A673 (cell line): Measurements from ENCODE around the gene TANC1. TPM values are rescaled to one million over a fixed set of nuclear protein-coding genes. Genes with fewer than 3 reads are reported as not detected.

Experiments
- BruUV-seq: library from RNA; stranded (reverse); fragments of 400-500 nt; replicated peaks from 2 replicates; lab custom pipeline; 2021; lab: Mats Ljungman, UMichigan
- CTCF ChIA-PET: fragments of 300-600 bp; sonication (Branson Sonifier 250); formaldehyde crosslinking; loops from one replicate; lab custom pipeline; 2022; ENCODE audit warnings: antibody characterized with exemption; lab: Charles Lee
- POLR2A ChIA-PET: fragments of 300-600 bp; sonication (Branson Sonifier 250); formaldehyde crosslinking; loops from one replicate; lab custom pipeline; 2022; ENCODE audit warnings: antibody characterized with exemption; ENCODE audit not compliant: low non-redundant PET; lab: Charles Lee
- DNase-seq: peaks from one replicate; pipeline ENCODE4 v3.0.0-alpha.2; 2015; ENCODE audit warnings: low spot score
- H3K27ac ChIP-seq: fragments of 200-600 bp; sonication (generic); 2 replicates; pipeline ENCODE4 v1.5.1; 2016; ENCODE audit warnings: mixed run types, low read depth, mild to moderate bottlenecking, mixed read lengths, antibody characterized with exemption, low read length; ENCODE audit not compliant: poor library complexity, severe bottlenecking
- H3K27me3 ChIP-seq: fragments of 200-600 bp; sonication (generic); replicated peaks from 2 replicates; pipeline ENCODE4 v1.6.1; 2017; ENCODE audit warnings: mixed run types, low read depth, mild to moderate bottlenecking, mixed read lengths, antibody characterized with exemption, low read length; ENCODE audit not compliant: insufficient read depth, poor library complexity
- H3K36me3 ChIP-seq: fragments of 200-600 bp; sonication (generic); 2 replicates; pipeline ENCODE4 v1.6.1; 2016; ENCODE audit warnings: mixed run types, mild to moderate bottlenecking, mixed read lengths, antibody characterized with exemption, low read length; ENCODE audit not compliant: insufficient read depth, poor library complexity, severe bottlenecking
- H3K4me1 ChIP-seq: fragments of 200-600 bp; sonication (generic); 2 replicates; pipeline ENCODE4 v1.6.1; 2017; ENCODE audit warnings: mixed run types, mild to moderate bottlenecking, mixed read lengths, antibody characterized with exemption, low read length; ENCODE audit not compliant: insufficient read depth, poor library complexity, severe bottlenecking
- H3K4me3 ChIP-seq: fragments of 200-600 bp; sonication (generic); 2 replicates; pipeline ENCODE4 v1.5.1; 2016; ENCODE audit warnings: low read depth, mixed run types, mild to moderate bottlenecking, mixed read lengths, low read length; ENCODE audit not compliant: poor library complexity, severe bottlenecking
- H3K9me3 ChIP-seq: fragments of 200-600 bp; sonication (generic); 2 replicates; pipeline ENCODE4 v1.6.1; 2016; ENCODE audit warnings: mixed run types, low read depth, mild to moderate bottlenecking, mixed read lengths, antibody characterized with exemption, low read length; ENCODE audit not compliant: poor library complexity, severe bottlenecking
- EZH2 ChIP-seq: fragments of 200-600 bp; sonication (generic); IDR thresholded peaks from 2 replicates; pipeline ENCODE4 v1.6.1; 2017; ENCODE audit warnings: borderline replicate concordance, low read depth, mild to moderate bottlenecking, mixed read lengths, antibody characterized with exemption, low read length; ENCODE audit not compliant: poor library complexity, severe bottlenecking
- intact Hi-C: fragments of 100-400 bp; cut with micrococcal nuclease; formaldehyde crosslinking; loops from one replicate; pipeline ENCODE4 v1.10.0; 2022; ENCODE audit not compliant: unreplicated experiment
- total RNA-seq: library from RNA; stranded (reverse); gene quantifications from 2 replicates; pipeline ENCODE4 v1.2.3, GENCODE V29; 2021
- TF ChIP-seq, protein P1 (sequence below): fragments of 300-800, 200-600 bp; sonication (generic); conservative IDR thresholded peaks from 2 replicates; pipeline ENCODE4 v1.5.1; 2017; ENCODE audit warnings: low read depth, mild to moderate bottlenecking, antibody characterized with exemption, low read length, moderate library complexity, mixed read lengths

Gene TANC1
- total RNA-seq, 1 experiment from 2014 or later = 9.0 TPM

DNA sequence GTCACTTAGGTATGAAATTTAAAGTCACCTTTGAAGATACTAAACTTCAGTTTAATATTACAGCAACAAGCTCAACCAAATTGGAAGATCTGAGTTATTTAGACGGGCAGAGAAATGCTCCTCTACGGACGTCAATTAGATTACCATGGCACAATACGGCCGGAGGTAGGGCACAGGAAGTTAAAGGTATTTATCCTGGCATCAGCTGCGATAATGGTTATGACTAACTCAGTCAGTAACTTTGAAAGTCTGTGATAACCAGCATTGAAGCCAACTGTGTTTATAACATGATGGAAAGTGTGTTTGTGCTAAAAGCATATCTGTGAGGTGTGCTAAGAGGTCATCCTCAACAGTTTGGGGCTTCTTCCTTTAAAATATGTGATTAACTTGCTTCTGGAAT, 200.7 kb downstream of the TANC1 start:
- Histone ChIP-seq H3K4me3 (no peak overlapping the region), H3K4me1 (peaks cover 8% of the 10 kb centered on the region), H3K27ac (no peak overlapping the region), H3K36me3 (no peaks in the 10 kb centered on the region), H3K9me3 (no peaks in the 10 kb centered on the region), H3K27me3 (no peaks in the 10 kb centered on the region)
- TF ChIP-seq EZH2 = no peak
- TF ChIP-seq, protein P1, sequence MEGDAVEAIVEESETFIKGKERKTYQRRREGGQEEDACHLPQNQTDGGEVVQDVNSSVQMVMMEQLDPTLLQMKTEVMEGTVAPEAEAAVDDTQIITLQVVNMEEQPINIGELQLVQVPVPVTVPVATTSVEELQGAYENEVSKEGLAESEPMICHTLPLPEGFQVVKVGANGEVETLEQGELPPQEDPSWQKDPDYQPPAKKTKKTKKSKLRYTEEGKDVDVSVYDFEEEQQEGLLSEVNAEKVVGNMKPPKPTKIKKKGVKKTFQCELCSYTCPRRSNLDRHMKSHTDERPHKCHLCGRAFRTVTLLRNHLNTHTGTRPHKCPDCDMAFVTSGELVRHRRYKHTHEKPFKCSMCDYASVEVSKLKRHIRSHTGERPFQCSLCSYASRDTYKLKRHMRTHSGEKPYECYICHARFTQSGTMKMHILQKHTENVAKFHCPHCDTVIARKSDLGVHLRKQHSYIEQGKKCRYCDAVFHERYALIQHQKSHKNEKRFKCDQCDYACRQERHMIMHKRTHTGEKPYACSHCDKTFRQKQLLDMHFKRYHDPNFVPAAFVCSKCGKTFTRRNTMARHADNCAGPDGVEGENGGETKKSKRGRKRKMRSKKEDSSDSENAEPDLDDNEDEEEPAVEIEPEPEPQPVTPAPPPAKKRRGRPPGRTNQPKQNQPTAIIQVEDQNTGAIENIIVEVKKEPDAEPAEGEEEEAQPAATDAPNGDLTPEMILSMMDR = no peak
- ChIA-PET POLR2A (no interaction called here), CTCF (no interaction called here)
- intact Hi-C loops = no loop called here
- DNase-seq = no peak
- no TSS peak for BruUV-seq

DNA sequence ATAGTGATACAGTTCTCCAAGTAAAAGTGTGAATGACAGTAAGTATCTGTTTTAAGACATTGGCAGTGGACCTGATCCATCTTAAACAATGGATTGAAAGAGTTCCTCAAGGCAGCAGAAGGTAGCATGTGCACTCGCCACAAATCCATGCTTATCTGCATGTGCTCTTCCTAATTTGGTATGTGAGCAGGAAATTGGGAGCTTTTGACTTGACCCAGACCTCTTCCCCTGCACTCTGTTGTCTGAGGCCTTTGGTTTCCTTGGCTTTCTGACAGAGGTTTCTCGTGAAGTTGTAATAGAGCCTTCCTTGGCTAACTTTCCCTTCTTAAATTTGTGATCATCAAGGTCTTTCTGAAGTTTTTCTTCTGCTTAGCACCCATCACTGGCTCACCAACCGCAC, 204.0 kb downstream of the TANC1 start:
- Histone ChIP-seq H3K36me3 (no peaks in the 10 kb centered on the region), H3K27ac (no peak overlapping the region), H3K27me3 (no peaks in the 10 kb centered on the region), H3K4me3 (no peak overlapping the region), H3K4me1 (no peaks in the 10 kb centered on the region), H3K9me3 (no peaks in the 10 kb centered on the region)
- no TSS peak for BruUV-seq
- DNase-seq = no peak
- no peak for TF ChIP-seq EZH2
- TF ChIP-seq, protein P1 = no peak
- POLR2A ChIA-PET = no interaction called here
- CTCF ChIA-PET = no interaction called here
- intact Hi-C loops = no loop called here

- no peak overlapping the region for H3K4me3 ChIP-seq
- no peak overlapping the region for H3K27ac ChIP-seq
- H3K9me3 ChIP-seq = no peaks in the 10 kb centered on the region
- ChIA-PET POLR2A (interaction anchor here (0.6 kb wide), 1 partner anchor 178 kb away, joined by 3 read pairs; no protein-coding TSS in a partner anchor), CTCF (no interaction called here)
- no peaks in the 10 kb centered on the region for H3K27me3 ChIP-seq
- no peaks in the 10 kb centered on the region for H3K4me1 ChIP-seq
- no peak for TF ChIP-seq EZH2
- TF ChIP-seq, protein P1 = no peak
- no TSS peak for BruUV-seq
- H3K36me3 ChIP-seq = no peaks in the 10 kb centered on the region
- intact Hi-C loops = no loop called here
- DNase-seq = no peak
Observed at GRCh38 chr2:159174759-159175158, 206.3 kb downstream of the TANC1 start.
